ENCODE data around the gene TRPT1. TPM values are rescaled to one million over a fixed set of nuclear protein-coding genes. Genes with fewer than 3 reads are reported as not detected.

The TRPT1 gene
- total RNA-seq, 1 donor from 2014 or later: 34.2 TPM

DNA sequence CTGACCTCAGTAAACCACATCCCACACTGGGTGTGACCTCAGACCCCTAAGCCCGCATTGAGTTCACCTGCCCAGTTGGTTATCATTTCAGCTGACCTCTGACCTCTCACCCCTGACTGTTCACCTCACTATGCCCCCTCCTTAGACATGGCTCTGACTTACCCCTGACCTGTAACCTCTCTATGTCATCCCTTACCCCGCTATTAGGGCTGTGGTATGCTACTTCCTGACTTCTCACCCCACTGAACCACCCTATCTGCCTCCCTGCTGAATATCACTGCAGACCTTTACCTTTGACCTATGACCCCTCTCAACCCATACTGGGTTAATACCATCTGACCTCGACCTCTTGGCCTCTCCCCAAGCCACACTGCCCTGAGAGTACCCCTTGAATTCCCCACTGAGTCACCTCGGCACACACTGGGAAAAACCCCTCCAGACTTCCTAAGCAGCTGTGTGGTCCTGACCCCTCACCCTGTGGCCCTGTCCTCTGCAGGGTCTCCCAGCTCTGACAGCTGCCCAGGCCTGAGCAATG is 33.6 kb upstream of the TRPT1 start:
- no peak overlapping the region for H3K27ac Mint-ChIP-seq
- peaks cover 11% of the 10 kb centered on the region for H3K36me3 Mint-ChIP-seq
- H3K4me1 Mint-ChIP-seq (ENCODE audit: unreplicated experiment): no peaks in the 10 kb centered on the region
- H3K4me3 Mint-ChIP-seq: no peak overlapping the region
- H3K9me3 Mint-ChIP-seq: no peaks in the 10 kb centered on the region
- H3K27me3 Mint-ChIP-seq: no peaks in the 10 kb centered on the region
- TF ChIP-seq, protein P1, sequence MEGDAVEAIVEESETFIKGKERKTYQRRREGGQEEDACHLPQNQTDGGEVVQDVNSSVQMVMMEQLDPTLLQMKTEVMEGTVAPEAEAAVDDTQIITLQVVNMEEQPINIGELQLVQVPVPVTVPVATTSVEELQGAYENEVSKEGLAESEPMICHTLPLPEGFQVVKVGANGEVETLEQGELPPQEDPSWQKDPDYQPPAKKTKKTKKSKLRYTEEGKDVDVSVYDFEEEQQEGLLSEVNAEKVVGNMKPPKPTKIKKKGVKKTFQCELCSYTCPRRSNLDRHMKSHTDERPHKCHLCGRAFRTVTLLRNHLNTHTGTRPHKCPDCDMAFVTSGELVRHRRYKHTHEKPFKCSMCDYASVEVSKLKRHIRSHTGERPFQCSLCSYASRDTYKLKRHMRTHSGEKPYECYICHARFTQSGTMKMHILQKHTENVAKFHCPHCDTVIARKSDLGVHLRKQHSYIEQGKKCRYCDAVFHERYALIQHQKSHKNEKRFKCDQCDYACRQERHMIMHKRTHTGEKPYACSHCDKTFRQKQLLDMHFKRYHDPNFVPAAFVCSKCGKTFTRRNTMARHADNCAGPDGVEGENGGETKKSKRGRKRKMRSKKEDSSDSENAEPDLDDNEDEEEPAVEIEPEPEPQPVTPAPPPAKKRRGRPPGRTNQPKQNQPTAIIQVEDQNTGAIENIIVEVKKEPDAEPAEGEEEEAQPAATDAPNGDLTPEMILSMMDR (conservative IDR thresholded peaks at IDR 0.05): no peak
- DNase-seq (ENCODE audit: extremely low spot score, unreplicated experiment): no peak

DNA sequence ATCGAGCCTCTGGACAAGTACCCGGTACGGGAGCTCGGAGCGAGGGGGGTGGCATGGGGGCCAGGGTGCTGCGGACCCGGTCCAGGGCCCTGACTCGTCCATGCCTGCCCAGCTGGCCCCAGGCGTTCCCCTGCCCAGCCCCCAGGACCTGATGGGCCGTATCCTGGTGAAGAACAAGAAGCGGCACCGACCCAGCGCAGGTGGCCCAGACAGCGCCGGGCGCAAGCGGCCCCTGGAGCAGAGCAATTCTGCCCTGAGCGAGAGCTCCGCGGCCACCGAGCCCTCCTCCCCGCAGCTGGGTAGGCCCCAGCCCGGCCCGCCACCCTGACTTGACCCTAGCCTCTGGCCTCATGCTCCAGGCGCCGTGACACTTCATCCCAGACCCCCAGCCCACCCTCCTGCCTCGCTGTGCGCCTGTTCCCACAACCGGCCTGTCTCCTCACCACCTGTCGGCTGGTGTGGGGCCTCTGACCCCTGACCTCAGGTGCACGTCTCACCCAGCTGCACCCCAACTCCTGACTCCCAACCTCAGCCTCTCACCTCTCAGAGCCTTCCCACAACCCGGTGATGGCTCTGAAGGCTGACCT is 33.1 kb upstream of the TRPT1 start:
- H3K27me3 Mint-ChIP-seq: no peaks in the 10 kb centered on the region
- TF ChIP-seq, protein P1 (conservative IDR thresholded peaks at IDR 0.05): no peak
- no peaks in the 10 kb centered on the region for H3K9me3 Mint-ChIP-seq
- no peak for DNase-seq (ENCODE audit: extremely low spot score, unreplicated experiment)
- H3K4me3 Mint-ChIP-seq: no peak overlapping the region
- H3K27ac Mint-ChIP-seq: no peak overlapping the region
- H3K36me3 Mint-ChIP-seq: peaks cover 11% of the 10 kb centered on the region
- H3K4me1 Mint-ChIP-seq (ENCODE audit: unreplicated experiment): peaks cover under 1% of the 10 kb centered on the region

DNA sequence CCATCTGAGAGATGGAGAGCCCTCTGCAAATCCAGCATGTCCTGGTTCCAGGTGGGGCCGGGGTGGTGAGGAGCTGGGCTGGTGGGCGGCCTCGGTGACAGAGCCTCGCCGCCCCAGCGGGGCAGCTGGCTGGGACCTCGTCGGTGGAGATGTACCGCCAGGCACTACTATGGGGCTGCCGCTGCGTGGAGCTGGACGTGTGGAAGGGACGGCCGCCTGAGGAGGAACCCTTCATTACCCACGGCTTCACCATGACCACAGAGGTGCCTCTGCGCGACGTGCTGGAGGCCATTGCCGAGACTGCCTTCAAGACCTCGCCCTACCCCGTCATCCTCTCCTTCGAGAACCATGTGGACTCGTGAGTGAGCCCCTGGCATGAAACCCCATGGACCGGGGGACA is 32.4 kb upstream of the TRPT1 start:
- no peak for DNase-seq (ENCODE audit: extremely low spot score, unreplicated experiment)
- TF ChIP-seq, protein P1 (conservative IDR thresholded peaks at IDR 0.05): no peak
- Mint-ChIP-seq H3K27me3 (no peaks in the 10 kb centered on the region), H3K4me3 (no peak overlapping the region), H3K36me3 (peaks cover 11% of the 10 kb centered on the region), H3K9me3 (no peaks in the 10 kb centered on the region), H3K27ac (no peak overlapping the region), H3K4me1 (ENCODE audit: unreplicated experiment) (peaks cover 8% of the 10 kb centered on the region)

DNA sequence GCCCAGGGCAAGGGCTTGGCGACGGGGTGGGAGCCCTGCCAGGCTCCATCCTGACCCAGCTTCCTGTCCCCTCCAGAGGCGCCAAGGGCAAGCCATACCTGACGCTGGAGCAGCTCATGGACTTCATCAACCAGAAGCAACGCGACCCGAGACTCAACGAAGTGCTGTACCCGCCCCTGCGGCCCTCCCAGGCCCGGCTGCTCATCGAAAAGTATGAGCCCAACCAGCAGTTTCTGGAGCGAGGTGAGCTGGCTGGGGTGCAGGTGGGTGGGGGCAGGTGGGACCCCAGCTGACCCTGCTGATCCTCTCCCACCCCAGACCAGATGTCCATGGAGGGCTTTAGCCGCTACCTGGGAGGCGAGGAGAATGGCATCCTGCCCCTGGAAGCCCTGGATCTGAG is 30.3 kb upstream of the TRPT1 start:
- Mint-ChIP-seq H3K9me3 (no peaks in the 10 kb centered on the region), H3K36me3 (peaks cover 11% of the 10 kb centered on the region), H3K27me3 (no peaks in the 10 kb centered on the region), H3K27ac (no peak overlapping the region), H3K4me1 (ENCODE audit: unreplicated experiment) (peaks cover 8% of the 10 kb centered on the region), H3K4me3 (no peak overlapping the region)
- TF ChIP-seq, protein P1 (conservative IDR thresholded peaks at IDR 0.05): no peak
- DNase-seq (ENCODE audit: extremely low spot score, unreplicated experiment): no peak

DNA sequence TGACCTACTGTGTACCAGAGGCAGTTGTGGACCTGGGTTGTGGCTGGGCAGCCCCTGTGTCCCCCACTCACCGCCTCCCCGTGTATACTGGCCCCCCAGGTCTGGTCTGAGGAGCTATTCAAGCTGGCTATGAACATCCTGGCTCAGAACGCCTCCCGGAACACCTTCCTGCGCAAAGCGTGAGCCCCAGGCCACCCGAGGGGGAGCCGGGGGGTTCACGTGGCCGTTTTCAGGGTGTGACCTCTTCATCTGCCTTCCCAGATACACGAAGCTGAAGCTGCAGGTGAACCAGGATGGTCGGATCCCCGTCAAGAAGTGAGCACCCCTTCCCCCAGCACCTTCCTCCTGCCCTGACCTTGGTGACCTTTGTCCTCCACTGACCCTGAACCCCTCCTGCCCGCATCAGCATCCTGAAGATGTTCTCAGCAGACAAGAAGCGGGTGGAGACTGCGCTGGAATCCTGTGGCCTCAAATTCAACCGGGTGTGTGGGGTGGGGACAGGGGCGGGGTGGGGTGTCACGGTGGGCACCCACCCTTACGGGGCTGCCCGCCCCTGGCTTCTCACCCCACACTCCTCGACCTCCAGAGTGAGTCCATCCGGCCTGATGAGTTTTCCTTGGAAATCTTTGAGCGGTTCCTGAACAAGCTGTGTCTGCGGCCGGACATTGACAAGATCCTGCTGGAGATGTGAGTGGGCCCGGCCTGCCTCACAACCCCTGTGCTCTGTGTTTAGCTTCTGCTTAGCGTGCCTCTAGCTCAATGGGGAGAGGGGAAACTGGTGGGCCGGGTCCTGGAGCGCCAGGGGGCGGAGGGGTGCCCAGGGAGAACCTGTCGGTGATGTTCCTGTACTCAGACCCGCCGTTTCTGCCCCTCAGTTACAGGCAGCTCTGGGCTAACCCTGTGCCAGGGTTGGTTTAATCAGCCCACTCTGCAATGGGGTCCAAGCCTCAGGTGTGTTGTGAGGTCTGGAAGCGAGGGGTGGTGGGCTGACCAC is 29.4 kb upstream of the TRPT1 start:
- Mint-ChIP-seq H3K9me3 (no peaks in the 10 kb centered on the region), H3K4me3 (no peak overlapping the region), H3K27ac (no peak overlapping the region), H3K36me3 (peaks cover 11% of the 10 kb centered on the region), H3K4me1 (ENCODE audit: unreplicated experiment) (peaks cover 8% of the 10 kb centered on the region), H3K27me3 (no peaks in the 10 kb centered on the region)
- no peak for DNase-seq (ENCODE audit: extremely low spot score, unreplicated experiment)
- TF ChIP-seq, protein P1 (conservative IDR thresholded peaks at IDR 0.05): no peak

Measured in type B pancreatic cell (in vitro differentiated cells).